Mucosa of descending colon (tissue), 3 donors: ENCODE measurements around the gene PRM3. TPM values are rescaled to one million over a fixed set of nuclear protein-coding genes. Genes with fewer than 3 reads are reported as not detected.

ENCODE experiments used
- ATAC-seq: fragments of 200-7000 bp; cut with Tn5 transposase; one replicate; pipeline ENCODE4 v1.9.1; 2020; ENCODE audit warnings: mild to moderate bottlenecking, moderate library complexity
- DNase-seq, 3 donors: peaks; one replicate each; pipeline ENCODE4 v3.0.0-alpha.2; 2020
- H3K36me3 ChIP-seq: fragments of 200-600 bp; one replicate; pipeline ENCODE4 v1.8.0; 2021; ENCODE audit warnings: low read depth, mild to moderate bottlenecking
- H3K4me1 ChIP-seq: fragments of 200-600 bp; one replicate; pipeline ENCODE4 v1.8.0; 2021; ENCODE audit warnings: low read depth, mild to moderate bottlenecking
- H3K4me3 ChIP-seq: fragments of 200-600 bp; one replicate; pipeline ENCODE4 v1.8.0; 2021; ENCODE audit warnings: mild to moderate bottlenecking
- H3K9me3 ChIP-seq: fragments of 200-600 bp; one replicate; pipeline ENCODE4 v1.8.0; 2021; ENCODE audit warnings: mild to moderate bottlenecking
- intact Hi-C, 2 donors: fragments of 100-400 bp; cut with DNase I in 1 of 2; cut with micrococcal nuclease in 1 of 2; formaldehyde crosslinking; loops; one replicate each; pipeline versions ENCODE4 v1.11.0 to v1.11.1; 2022; cut with DNase I, micrococcal nuclease
- total RNA-seq, 3 donors: library from RNA; stranded (reverse); fragmentation: NEBNext Ultra II Directional in 2 of 3; extraction: Animal tissue kit (Norgen Biotek cat#: 25700) in 2 of 3; gene quantifications; one replicate each; pipeline versions ENCODE4 v1.2.1 to v1.2.4, GENCODE V29; 2021 to 2023
- TF ChIP-seq, protein P1 (sequence below): fragments of 200-600 bp; IDR thresholded peaks from one replicate; pipeline ENCODE4 v1.8.0; 2022; ENCODE audit warnings: antibody characterized with exemption, mild to moderate bottlenecking
- donor health status: DM: no; HTN: no; CAD: no; lungs with moderate emphysema.
- donor health status: DM: no; HTN: no; CAD: no.
- donor health status: DM: no; HTN: yes; CAD: no.

Gene PRM3
- total RNA-seq, 3 donors from 2014 or later = not detected

DNA sequence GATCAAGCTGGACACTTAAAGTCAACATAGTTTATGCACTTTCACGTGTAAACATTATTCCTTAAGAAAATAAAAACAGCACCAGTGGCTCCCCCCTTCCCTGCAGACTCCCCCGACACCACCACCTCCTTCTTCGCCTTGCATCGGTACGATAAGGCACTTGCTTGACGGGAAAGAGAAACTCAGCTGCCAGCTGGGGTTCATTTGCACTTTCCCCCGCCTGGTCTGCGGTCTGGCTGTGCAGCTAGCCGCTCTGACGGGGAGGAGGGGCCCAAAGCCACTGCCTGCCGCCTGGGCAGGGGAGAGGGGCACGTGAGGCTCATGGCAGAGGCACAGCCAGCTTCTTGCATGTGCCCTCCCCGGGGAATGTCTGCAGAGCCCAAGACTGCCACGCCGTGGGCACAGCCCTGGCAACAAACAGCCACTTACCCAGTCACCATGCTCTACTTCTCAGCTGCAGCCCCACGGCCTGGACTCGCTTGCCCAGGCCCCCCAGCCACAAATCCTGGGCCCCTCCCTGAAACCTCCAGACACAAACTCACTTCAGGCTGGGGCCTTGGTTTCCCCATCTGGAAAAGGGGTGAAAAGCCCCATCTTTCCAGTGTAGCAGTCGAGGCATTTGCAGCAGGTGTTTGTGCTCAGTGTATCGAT, 24.2 kb upstream of the PRM3 start:
- DNase-seq (peak; percentile 60 to 89 (median 75)), ATAC-seq (peak; percentile 90)
- Histone ChIP-seq H3K36me3 (no peaks in the 10 kb centered on the region), H3K4me1 (peaks cover 12% of the 10 kb centered on the region), H3K4me3 (no peak overlapping the region), H3K9me3 (no peaks in the 10 kb centered on the region)
- TF ChIP-seq, protein P1, sequence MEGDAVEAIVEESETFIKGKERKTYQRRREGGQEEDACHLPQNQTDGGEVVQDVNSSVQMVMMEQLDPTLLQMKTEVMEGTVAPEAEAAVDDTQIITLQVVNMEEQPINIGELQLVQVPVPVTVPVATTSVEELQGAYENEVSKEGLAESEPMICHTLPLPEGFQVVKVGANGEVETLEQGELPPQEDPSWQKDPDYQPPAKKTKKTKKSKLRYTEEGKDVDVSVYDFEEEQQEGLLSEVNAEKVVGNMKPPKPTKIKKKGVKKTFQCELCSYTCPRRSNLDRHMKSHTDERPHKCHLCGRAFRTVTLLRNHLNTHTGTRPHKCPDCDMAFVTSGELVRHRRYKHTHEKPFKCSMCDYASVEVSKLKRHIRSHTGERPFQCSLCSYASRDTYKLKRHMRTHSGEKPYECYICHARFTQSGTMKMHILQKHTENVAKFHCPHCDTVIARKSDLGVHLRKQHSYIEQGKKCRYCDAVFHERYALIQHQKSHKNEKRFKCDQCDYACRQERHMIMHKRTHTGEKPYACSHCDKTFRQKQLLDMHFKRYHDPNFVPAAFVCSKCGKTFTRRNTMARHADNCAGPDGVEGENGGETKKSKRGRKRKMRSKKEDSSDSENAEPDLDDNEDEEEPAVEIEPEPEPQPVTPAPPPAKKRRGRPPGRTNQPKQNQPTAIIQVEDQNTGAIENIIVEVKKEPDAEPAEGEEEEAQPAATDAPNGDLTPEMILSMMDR = no peak
- intact Hi-C loops = no loop called here

DNA sequence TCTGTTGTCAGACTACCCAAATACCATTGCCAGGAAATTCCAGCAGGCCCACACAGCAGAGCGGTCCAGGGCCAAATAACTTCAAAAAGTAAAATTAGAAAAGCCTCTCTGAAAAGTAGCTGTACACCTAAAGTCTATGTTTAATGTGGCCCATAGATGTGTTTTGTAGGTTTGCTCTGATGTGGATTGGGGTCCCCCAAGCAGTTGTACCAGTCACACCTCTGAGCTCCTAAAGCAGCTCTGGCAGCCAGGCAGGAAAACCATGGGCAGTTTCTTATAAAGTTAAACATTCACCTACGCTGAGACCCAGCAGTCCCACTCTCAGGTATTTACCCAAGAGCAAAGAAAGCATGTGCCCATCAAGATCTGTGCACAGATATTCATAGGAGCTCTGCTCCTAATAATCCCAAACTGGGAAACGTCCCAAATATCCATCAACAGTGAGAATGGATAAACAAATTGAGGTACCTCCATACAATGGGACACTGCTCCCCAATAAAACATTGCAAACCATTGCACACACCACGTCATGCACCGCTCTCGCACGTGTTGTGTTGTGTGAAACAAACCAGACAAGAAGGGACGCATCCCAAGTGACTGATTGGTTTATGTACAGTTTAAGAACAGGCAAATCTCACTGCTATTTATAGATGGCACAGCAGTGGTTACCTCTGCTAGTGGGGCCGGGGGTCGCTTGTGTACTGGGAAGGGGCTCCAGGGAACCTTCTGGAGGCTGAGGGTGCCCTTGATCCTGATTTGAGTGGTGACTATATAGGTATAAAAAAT, 23.5 kb upstream of the PRM3 start:
- ATAC-seq (peak; percentile 31), DNase-seq (no peak)
- TF ChIP-seq, protein P1 = no peak
- intact Hi-C loops = no loop called here
- H3K36me3 ChIP-seq = no peaks in the 10 kb centered on the region
- no peaks in the 10 kb centered on the region for H3K9me3 ChIP-seq
- H3K4me1 ChIP-seq = peaks cover 12% of the 10 kb centered on the region
- H3K4me3 ChIP-seq = no peak overlapping the region

DNA sequence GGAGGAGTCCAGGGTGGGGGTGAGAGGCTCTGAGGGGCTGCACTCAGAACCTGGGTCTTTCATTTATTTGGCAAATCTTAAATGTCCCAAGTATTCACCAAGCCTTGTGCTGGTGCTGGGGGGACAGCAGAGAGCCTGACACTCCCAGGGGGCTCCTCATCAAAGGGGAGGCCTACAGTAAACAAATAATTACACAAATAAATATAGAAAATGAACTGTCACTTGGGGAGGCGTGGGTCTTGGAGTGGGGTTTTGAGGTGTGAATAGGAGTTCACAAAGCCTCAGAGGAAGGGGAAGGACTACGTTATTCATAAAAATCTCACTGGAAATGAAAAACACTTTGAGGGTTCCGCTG, 22.9 kb upstream of the PRM3 start:
- H3K4me1 ChIP-seq = peaks cover 12% of the 10 kb centered on the region
- no peak for ATAC-seq
- TF ChIP-seq, protein P1 = no peak
- no peak for DNase-seq
- H3K36me3 ChIP-seq = no peaks in the 10 kb centered on the region
- H3K9me3 ChIP-seq = no peaks in the 10 kb centered on the region
- intact Hi-C loops = no loop called here
- no peak overlapping the region for H3K4me3 ChIP-seq

DNA sequence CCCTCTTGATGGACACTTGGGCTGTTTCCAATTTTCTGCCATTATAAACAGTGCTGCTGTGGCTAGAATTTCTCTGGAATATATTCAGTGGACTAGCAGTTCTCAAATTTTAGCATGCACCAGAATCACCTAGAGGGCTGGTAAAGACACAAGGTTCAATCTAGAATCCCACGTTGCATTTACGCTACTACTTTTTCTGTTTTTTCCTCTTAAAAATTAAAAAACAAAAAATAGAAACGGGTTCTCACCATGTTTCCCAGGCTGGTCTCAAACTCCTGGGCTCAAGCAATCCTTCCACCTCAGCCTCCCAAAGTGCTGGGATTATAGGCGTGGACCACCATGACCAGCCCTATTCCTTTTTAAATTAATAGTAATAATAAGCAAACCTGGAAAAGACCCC, 22.2 kb upstream of the PRM3 start:
- TF ChIP-seq, protein P1 = no peak
- Histone ChIP-seq H3K4me1 (peaks cover 12% of the 10 kb centered on the region), H3K4me3 (no peak overlapping the region), H3K9me3 (no peaks in the 10 kb centered on the region), H3K36me3 (no peaks in the 10 kb centered on the region)
- ATAC-seq (no peak), DNase-seq (no peak)
- intact Hi-C loops = no loop called here

DNA sequence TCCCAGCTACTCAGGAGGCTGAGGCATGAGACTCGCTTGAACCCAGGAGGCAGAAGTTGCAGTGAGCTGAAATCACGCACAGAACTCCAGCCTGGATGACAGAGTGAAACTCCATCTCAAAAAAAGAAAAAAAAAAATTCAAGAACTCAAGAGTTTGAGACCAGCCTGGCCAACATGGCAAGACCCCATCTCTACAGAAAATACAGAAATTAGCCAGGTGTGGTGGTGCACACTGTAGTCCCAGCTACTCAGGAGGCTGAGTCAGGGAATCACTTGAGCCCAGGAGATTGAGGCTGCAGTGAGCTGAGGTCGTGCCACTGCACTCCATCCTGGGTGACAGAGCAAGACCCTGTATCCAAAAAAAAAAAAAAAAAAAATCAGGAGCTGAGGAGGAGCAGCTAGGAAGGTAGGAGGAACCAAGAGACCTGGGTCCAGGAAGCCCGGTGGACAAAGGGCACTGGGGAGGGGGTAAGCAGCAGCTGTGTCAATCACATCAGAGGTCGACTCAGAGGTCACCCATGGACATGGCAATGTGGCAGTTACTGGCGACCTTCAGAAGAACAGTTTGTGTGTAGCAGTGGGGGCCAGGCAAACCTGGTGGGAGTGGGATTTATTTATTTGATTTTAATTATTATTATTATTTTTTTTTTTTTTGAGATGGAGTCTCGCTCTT, 18.8 kb upstream of the PRM3 start:
- intact Hi-C loops = no loop called here
- no peak overlapping the region for H3K4me3 ChIP-seq
- DNase-seq (no peak), ATAC-seq (no peak)
- TF ChIP-seq, protein P1 = no peak
- peaks cover 6% of the 10 kb centered on the region for H3K4me1 ChIP-seq
- H3K9me3 ChIP-seq = no peaks in the 10 kb centered on the region
- no peaks in the 10 kb centered on the region for H3K36me3 ChIP-seq
